DND-41 (cell line): ENCODE data around the gene OGG1.

ENCODE experiments used
- CTCF ChIP-seq: IDR thresholded peaks from 2 replicates; pipeline ENCODE4 v1.5.1; 2012; ENCODE audit warnings: borderline replicate concordance, low read length, moderate library complexity, mild to moderate bottlenecking; ENCODE audit not compliant: poor library complexity, severe bottlenecking; ENCODE audit errors: extremely low read depth
- EZH2 ChIP-seq: IDR thresholded peaks from 3 replicates; pipeline ENCODE4 v1.6.1; 2012; ENCODE audit warnings: borderline replicate concordance, low read depth, mild to moderate bottlenecking, moderate library complexity, low read length, inconsistent platforms; ENCODE audit not compliant: severe bottlenecking

- no peak for TF ChIP-seq CTCF
- TF ChIP-seq EZH2 = no peak
Observed at GRCh38 chr3:9797196-9797945, 47.6 kb downstream of the OGG1 start.
